Activated T-helper 1 cell treated with anti-CD3 and anti-CD28 coated beads, Interleukin-2, amount 50 U/mL, for 16 hours (primary cell): ENCODE measurements around the gene CDK1.

ENCODE experiments used
- DNase-seq, 2 donors: peaks; one replicate each; pipeline ENCODE4 v3.0.0-alpha.2; 2020; ENCODE audit warnings: low read depth in 1 of 2, low spot score in 1 of 2

CDK1 gene

DNA sequence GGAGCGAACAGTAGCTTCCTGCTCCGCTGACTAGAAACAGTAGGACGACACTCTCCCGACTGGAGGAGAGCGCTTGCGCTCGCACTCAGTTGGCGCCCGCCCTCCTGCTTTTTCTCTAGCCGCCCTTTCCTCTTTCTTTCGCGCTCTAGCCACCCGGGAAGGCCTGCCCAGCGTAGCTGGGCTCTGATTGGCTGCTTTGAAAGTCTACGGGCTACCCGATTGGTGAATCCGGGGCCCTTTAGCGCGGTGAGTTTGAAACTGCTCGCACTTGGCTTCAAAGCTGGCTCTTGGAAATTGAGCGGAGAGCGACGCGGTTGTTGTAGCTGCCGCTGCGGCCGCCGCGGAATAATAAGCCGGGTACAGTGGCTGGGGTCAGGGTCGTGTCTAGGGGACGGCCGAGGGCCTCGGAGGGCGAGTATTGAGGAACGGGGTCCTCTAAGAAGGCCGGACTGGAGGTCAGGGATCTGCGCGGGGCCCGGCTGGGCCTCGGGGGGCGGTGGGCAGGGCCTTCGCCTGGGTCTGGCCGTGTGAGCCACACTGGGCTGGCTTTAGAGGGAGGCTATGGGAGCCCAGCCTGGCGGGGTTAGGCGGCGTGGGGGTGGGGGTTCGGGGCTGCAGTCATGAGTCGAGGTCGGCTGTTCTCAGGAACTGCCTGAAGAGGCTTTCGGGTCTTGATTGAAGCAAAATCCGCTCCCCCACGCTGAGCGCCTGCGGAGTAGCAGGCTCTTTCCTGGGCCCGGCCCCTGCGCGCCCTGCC lies at the start of gene CDK1:
Gene CDK1, plus strand, starts transcription at position 265 of the 757 bp plus-strand sequence. CDS start 1,688 bp downstream, outside the sequence.
- peak; percentile 88 for DNase-seq

DNA sequence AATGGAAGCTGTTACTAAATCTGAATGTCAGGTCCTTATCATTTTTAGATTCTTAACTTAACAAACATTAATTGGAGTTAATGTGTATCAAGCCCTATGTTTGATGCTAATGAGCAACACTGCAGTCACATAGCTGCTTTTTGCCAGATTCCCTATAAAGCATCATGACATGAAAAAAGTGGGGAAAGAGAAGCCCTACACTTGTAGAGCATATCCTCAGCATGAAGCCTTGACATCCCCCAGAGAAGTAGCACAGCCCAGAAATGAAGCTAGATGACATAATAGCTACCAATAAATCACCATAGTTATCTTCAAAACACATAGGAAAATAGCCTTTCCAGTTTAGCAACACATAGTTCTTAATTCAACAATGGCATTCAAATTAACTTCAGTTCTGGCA lies 49.2 kb upstream of the CDK1 start:
- no peak for DNase-seq

DNA sequence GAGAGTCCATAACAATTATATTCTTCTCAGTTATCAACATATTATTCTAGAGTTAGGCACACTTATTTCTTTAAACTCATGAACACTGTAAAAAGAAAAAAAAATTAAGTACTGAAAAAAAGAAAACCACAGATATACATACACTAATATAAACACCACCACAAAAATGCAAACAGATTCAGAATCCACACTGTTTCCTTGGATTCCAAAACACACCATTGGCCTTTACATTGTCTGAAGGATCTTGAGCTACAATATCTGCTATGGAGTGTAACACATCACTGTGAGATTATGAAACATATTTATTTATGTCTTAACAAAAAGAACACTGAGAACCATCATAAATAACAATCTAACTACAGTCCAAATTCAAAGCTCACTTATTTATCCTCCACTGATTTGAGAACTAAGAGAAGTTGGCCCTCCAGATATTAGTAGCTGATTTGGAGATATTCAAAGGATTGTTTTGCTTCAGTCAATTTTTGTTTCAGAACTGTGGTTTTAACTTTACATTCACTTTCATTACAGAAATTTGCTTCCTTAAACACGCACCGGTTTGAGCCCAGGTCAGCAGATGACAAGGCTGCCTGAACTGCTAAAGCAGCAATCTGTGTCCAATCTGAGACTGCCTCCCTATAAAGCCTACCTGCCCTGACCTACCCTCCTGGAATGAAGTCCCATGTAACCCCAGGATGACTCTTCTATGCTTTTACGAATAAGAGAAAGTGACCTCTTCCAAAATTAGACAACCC lies 47.0 kb upstream of the CDK1 start:
- DNase-seq, result peak in 1 of 2 donors; percentile 9

DNA sequence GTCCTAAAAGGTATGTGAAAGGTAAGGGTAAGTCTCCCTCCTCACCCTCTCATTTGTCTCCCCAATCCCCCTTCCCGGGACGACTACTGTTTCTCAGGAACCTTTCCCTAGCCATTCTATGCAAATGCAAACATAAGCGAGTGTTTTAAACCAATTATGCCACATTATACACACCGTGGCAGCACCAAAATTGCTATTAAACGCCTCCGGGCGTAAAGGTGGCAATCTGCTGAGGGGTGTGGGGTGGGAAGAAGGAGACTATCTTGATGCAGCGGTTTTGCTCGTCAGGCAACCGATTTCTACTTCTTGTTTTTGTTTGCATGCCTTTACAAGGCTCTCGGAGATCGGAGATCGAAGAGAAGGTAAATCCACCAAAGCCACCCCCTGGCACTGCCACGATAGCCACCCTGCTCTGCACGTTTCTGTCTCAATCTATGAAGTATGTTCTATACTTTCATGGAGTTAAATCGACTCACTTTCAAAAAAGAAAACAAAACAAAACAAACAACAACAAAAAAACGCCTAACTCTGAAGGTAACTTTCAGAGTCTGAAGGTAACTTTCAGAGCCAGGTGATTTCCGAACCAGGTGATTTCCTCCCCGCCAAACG lies 46.0 kb upstream of the CDK1 start:
- peak in 1 of 2 donors; percentile 8 for DNase-seq

DNA sequence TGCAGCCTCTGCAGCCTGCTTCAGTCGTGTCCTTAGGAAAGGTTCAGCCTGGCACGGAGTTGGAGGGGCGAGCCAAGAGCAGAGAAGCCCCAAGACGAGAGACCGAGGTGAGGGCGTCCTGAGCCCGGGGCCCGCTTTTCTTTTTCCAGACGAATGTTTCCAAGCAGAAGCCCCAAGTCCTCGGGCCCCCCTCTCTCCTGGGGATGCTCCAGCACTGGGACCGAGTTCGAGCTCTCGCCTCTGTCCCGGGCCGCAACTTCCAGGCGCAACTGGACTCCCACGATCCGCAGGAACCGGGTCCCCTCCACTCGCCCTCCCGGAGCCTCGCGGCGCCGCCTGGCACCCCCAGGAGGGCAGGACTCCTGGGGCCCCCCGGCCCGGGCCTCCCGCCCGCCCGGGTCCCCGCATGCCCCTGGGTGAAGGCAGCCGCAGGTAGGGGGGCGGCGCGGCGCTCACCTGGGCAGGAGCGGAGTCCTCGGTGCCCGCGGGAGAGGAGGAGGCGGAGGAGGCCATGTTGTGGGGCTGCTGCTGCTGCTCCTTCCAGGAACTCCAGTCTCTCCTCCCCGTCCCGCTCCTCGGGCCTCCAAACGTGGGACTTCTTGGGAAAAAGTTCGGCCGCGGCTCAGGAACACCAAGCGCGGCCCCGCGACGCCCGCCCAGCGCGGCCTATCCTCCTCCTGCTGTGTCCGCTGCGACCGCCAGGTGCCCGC lies 45.3 kb upstream of the CDK1 start:
- DNase-seq, result peak; percentile 13 to 43

GRCh38 chr10:60733517-60733822 lies 44.8 kb upstream of the CDK1 start:
- no peak for DNase-seq

- DNase-seq, result no peak
These were observed 44.5 kb upstream of the CDK1 start for GRCh38 chr10:60733826-60734225.

DNA sequence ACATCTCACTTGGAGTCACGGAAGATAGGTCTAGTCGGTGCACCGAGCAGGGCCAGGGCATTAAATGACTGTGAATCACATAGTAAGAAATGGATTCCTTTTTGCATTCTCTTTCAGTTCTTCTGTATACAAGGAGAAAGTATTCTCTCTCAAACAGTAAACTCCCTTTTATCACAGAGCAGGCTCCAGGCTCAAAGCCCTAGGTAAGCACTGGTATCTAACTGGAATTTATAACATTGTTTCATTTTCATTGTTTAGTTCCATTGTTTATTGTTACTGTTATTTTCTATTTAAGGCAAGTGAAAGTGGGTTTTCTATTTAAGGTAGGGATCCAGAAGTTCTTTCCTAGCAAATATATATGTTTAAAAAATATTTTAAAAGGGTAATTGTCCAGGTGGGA lies 44.1 kb upstream of the CDK1 start:
- no peak for DNase-seq

DNA sequence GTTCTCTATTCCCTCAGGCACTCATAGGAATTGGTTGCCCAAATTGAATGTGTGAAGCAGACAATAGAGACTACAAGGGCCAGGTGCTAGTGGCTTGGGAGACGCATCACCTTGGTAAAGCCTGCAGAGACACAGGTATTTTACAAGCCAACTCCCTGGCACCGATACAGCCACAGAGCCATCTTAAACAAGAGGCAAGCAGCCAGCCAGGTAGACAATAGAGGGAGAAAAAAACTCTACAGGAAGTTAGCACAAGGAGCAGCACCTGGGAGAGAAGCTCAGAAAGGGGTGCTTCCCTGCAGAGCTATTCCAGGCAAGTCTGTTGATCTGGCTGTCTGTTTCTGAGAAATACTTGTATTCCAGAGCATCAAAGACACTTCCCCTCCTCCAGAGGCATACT lies 43.0 kb upstream of the CDK1 start:
- no peak for DNase-seq

- DNase-seq, result no peak
These were observed 41.0 kb upstream of the CDK1 start for GRCh38 chr10:60737242-60737641.

DNA sequence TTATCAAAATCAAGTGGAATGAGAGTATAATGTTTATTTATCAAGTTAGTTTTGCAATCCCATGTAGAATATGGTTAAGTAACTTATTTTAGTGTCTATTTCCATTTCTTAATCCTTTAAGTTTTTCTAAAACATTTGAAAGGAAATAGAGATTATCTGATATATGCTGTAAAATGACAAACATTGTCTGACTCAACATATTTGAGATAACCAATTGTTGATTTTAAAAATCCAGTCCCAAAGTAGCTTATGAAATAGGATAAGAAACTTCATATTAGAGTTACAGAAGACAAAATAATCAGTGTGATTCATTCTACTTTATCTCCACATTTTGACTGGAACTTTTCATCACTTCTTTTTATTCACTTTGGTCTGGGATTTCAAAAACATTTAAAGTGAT lies 38.7 kb upstream of the CDK1 start:
- DNase-seq, result no peak

GRCh38 chr10:60742512-60742911 lies 35.8 kb upstream of the CDK1 start:
- DNase-seq, result no peak

- no peak for DNase-seq
These were observed 30.3 kb upstream of the CDK1 start for GRCh38 chr10:60747817-60748469.

DNA sequence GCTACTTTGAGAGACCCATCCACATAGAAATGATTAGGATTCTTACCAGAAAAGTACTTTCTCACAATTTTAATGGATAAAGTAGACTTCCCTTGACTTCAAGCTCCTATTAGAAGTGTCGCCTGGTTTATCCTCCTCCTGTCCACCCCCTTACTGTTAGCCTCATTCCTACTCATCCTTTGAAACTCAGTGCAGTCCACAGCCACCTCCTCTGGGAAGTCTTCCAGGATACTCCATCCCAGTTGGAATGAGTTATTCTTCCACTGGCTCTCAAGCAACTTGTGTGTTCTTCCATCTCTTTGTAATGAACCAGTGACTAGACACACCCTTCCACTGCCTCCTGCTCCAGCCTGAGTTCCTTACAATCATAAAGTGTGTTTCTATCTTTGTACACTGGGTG lies 25.1 kb upstream of the CDK1 start:
- no peak for DNase-seq

- DNase-seq, result no peak
These were observed 24.5 kb upstream of the CDK1 start for GRCh38 chr10:60753817-60754216.

- no peak for DNase-seq
These were observed 20.8 kb upstream of the CDK1 start for GRCh38 chr10:60757420-60757895.

DNA sequence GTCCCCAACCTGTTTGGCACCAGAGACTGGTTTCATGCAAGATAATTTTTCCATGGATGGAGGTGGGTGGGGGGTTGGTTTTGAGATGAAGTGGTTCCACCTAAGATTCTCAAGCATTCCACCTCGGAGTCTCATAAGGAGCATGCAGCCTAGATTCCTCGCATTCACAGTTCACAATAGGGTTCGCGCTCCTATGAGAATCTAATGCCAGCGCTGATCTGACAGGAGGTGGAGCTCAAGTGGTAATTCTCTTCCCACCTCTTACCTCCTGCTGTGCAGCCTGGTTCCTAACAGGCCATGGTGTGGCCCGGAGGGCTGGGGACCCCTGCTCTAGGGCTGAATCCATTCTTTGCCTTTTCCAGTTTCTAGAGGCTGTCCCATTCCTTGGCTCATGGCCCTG lies 19.1 kb upstream of the CDK1 start:
- DNase-seq, result no peak

DNA sequence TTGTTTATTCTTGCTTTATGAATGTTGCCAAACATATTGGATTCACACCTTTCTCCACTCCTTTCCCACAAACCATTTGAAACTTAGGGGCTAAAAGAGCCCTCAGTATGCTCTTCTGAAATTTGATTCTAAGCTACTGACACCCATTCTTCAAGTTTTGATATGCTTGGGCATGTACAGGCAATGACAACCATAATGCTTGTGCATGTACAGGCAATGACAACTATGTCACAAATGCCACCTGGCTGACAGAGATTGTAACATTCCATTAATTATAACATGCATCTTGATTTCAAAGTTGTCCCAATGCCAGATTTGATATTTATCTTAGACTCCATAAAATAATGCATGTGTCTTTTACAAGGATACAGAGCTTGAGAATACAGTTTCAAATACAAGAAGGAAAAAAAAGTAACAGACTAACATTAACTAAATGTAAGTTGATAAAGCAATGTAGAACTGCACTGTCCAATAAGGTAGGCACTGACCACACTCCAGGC lies 17.5 kb upstream of the CDK1 start:
- DNase-seq, result no peak

GRCh38 chr10:60762554-60762953 lies 15.7 kb upstream of the CDK1 start:
- DNase-seq, result no peak

DNA sequence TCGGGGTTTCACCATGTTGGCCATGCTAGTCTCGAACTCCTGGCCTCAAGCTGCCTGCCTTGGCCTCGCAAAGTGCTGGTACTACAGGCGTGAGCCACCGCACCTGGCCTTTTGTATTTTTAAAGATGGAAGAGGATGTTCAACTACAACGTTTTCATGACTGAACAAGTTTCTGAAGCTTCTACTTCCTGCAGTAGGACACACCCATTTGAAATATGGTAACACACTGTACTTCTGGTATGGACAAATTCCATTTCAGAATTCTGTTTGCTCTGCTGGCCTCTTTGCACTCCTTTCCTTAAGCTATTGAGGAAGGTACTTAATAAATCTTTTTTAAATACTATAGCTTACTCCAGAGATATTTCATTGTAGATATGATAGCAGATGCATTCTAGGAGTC lies 10.9 kb upstream of the CDK1 start:
- DNase-seq, result no peak

DNA sequence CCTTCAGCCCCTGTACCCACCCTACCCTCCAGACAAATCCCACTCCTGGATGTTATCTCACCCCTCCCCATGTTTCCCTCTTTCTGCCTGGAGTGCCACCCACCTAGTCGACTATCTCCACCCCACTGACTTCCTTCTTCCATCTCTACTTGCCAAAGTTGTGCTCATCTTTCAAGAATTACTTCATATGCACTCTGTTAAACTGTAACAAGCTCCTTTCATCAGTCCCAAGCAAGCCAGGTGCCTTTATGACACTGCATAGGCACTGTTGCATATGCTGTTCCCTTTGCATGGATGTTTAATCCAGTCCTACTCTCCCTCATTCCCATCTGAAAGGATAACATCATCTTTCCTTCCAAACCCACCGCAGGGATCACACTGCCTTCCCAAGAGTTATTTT lies 8.9 kb upstream of the CDK1 start:
- no peak for DNase-seq
